T-helper 2 cell treated with Interferon-gamma antibody and Interleukin-4, amounts not matched to agents 100 ng/mL and 5 ng/mL, for 36 hours (primary cell): ENCODE measurements around the gene SLC19A1. TPM values are rescaled to one million over a fixed set of nuclear protein-coding genes. Genes with fewer than 3 reads are reported as not detected.

Experiments used
- intact Hi-C: fragments of 100-400 bp; cut with micrococcal nuclease; formaldehyde crosslinking; loops from one replicate; pipeline ENCODE4 v1.15.1; 2023
- total RNA-seq: library from RNA; stranded (reverse); gene quantifications from 2 replicates; pipeline ENCODE4 v1.2.3, GENCODE V29; 2022

The SLC19A1 gene
- total RNA-seq, 1 donor from 2014 or later, result 54.1 TPM

GRCh38 chr21:45457161-45457831 is 84.9 kb downstream of the SLC19A1 start:
- intact Hi-C loops, result no loop called here

GRCh38 chr21:45456584-45457160 is 85.6 kb downstream of the SLC19A1 start:
- intact Hi-C loops, result no loop called here

GRCh38 chr21:45455674-45456583 is 86.3 kb downstream of the SLC19A1 start:
- intact Hi-C loops, result no loop called here

- intact Hi-C loops, result no loop called here
Measured at GRCh38 chr21:45454926-45455673, 87.1 kb downstream of the SLC19A1 start.

GRCh38 chr21:45454060-45454925 is 87.9 kb downstream of the SLC19A1 start:
- intact Hi-C loops, result no loop called here

GRCh38 chr21:45453308-45453950 is 88.8 kb downstream of the SLC19A1 start:
- intact Hi-C loops, result no loop called here

- intact Hi-C loops, result no loop called here
Measured at GRCh38 chr21:45452696-45453307, 89.4 kb downstream of the SLC19A1 start.

- intact Hi-C loops, result no loop called here
Measured at GRCh38 chr21:45451771-45452182, 90.5 kb downstream of the SLC19A1 start.

- intact Hi-C loops, result no loop called here
Measured at GRCh38 chr21:45451091-45451740, 91.0 kb downstream of the SLC19A1 start.

GRCh38 chr21:45450423-45451090 is 91.7 kb downstream of the SLC19A1 start:
- intact Hi-C loops, result no loop called here

GRCh38 chr21:45449658-45450422 is 92.4 kb downstream of the SLC19A1 start:
- intact Hi-C loops, result no loop called here

GRCh38 chr21:45448810-45449657 is 93.2 kb downstream of the SLC19A1 start:
- intact Hi-C loops, result no loop called here

GRCh38 chr21:45448283-45448809 is 93.9 kb downstream of the SLC19A1 start:
- intact Hi-C loops, result no loop called here
